Thymus (tissue), 11 donors: ENCODE measurements around the gene TBXAS1. TPM values are rescaled to one million over a fixed set of nuclear protein-coding genes. Genes with fewer than 3 reads are reported as not detected.
A peak's percentile ranks its signal among the peaks of the same experiment; 100 is the strongest.

Experiments used
- DNase-seq, 9 donors: peaks; one replicate each; pipeline ENCODE4 v3.0.0-alpha.2; 2013; ENCODE audit warnings: low spot score in 9 of 9, low read depth in 6 of 9, missing footprints in 1 of 9
- H3K27ac ChIP-seq, 2 donors: one replicate each; pipeline ENCODE4 v1.5.1; 2013; ENCODE audit warnings: control low read depth in 1 of 2, low read depth in 1 of 2, low read length in 1 of 2, mild to moderate bottlenecking in 1 of 2, moderate library complexity in 1 of 2
- H3K27me3 ChIP-seq, 2 donors: one replicate each; pipeline ENCODE4 v1.5.1; 2013; ENCODE audit warnings: low read length in 1 of 2; ENCODE audit not compliant: control insufficient read depth in 2 of 2, insufficient read depth in 1 of 2
- H3K36me3 ChIP-seq, 2 donors: one replicate each; pipeline ENCODE4 v1.5.1; 2013; ENCODE audit warnings: low read length in 1 of 2, mild to moderate bottlenecking in 1 of 2, moderate library complexity in 1 of 2; ENCODE audit not compliant: control insufficient read depth in 2 of 2, insufficient read depth in 2 of 2
- H3K4me1 ChIP-seq, 2 donors: one replicate each; pipeline ENCODE4 v1.5.1; 2013; ENCODE audit warnings: low read length in 2 of 2; ENCODE audit not compliant: control insufficient read depth in 2 of 2, insufficient read depth in 2 of 2
- H3K4me3 ChIP-seq, 2 donors: one replicate each; pipeline ENCODE4 v1.5.1; 2013; ENCODE audit warnings: low read length in 2 of 2, control low read depth in 1 of 2, mild to moderate bottlenecking in 1 of 2
- H3K9me3 ChIP-seq, 2 donors: one replicate each; pipeline ENCODE4 v1.5.1; 2013; ENCODE audit warnings: low read length in 1 of 2, mild to moderate bottlenecking in 1 of 2; ENCODE audit not compliant: control insufficient read depth in 2 of 2, insufficient read depth in 1 of 2
- WGBS: extraction: QIAGEN DNeasy Blood & Tissue Kit; methylation state at CpG from one replicate; pipeline ENCODE4 v1.1.7; 2013; 5-methylcytosine and 5-hydroxymethylcytosine counted together
- polyA plus RNA-seq: library from polyadenylated mRNA; stranded (reverse); fragments of 200-250 nt; gene quantifications from one replicate; pipeline ENCODE4 v1.2.3, GENCODE V29; 2013
- total RNA-seq: library from RNA; stranded (reverse); fragments of 120-200 nt; gene quantifications from one replicate; pipeline ENCODE4 v1.2.4, GENCODE V29; 2013
- donor health status: healthy.

TBXAS1 gene
- total and polyA plus RNA-seq, 2 donors: 15.3 to 16.3 TPM

DNA sequence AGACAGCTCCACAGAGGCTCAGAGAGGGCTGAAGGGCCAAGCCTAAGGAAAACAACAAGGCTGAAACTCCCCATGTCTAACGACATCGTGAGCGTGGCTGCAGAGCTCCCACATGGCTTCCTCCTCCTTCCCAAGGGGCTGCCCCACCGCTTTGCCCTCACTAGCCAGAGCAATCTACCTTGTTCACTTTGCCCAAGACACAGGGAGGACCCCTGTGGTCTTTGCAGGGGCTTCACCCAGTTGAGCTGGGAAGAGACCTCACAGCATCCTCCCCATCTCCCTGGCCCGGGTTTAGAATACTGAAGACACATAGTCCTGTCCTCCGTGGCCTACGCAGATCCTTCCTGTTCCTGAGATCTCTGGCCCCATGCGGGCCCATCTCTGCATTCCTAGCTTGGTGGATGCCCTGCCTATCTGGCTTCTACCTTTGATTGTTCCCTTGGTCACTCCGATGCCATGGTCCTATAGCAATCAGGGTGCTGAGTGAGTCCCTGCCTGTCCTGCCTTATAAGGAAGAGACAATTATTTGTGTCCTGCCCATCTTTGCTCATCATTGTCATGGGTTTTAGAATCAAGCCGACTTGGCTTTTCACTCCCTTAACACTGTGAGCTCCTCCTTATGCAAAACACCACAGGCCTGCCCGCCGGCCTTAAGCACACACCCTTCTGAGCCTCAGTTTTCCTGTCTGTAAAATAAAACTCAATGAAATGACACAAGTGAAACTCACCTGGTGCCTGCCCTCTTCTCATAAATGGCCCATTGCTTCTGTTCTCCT, 160.5 kb downstream of the TBXAS1 start:
- H3K4me1 ChIP-seq: peaks cover 4 to 11% of the 10 kb centered on the region in 2 donors
- H3K27ac ChIP-seq: no peak overlapping the region
- H3K9me3 ChIP-seq: peaks cover 0 to 6% of the 10 kb centered on the region in 2 donors
- no peak overlapping the region for H3K4me3 ChIP-seq
- DNase-seq: no peak
- no peaks in the 10 kb centered on the region for H3K36me3 ChIP-seq
- whole genome bisulfite sequencing: 96% methylated on average over 12 of the region's 12 CpGs
- H3K27me3 ChIP-seq: no peaks in the 10 kb centered on the region

- Histone ChIP-seq H3K4me1 (peaks cover 4 to 11% of the 10 kb centered on the region in 2 donors), H3K27me3 (no peaks in the 10 kb centered on the region), H3K4me3 (no peak overlapping the region), H3K27ac (no peak overlapping the region), H3K9me3 (peaks cover 0 to 6% of the 10 kb centered on the region in 2 donors), H3K36me3 (no peaks in the 10 kb centered on the region)
- DNase-seq: peak in 2 of 9 donors; percentile 18 to 22
- 76% methylated on average over 10 of the region's 10 CpGs for WGBS
Observed at GRCh38 chr7:139990142-139990535, 161.1 kb downstream of the TBXAS1 start.

DNA sequence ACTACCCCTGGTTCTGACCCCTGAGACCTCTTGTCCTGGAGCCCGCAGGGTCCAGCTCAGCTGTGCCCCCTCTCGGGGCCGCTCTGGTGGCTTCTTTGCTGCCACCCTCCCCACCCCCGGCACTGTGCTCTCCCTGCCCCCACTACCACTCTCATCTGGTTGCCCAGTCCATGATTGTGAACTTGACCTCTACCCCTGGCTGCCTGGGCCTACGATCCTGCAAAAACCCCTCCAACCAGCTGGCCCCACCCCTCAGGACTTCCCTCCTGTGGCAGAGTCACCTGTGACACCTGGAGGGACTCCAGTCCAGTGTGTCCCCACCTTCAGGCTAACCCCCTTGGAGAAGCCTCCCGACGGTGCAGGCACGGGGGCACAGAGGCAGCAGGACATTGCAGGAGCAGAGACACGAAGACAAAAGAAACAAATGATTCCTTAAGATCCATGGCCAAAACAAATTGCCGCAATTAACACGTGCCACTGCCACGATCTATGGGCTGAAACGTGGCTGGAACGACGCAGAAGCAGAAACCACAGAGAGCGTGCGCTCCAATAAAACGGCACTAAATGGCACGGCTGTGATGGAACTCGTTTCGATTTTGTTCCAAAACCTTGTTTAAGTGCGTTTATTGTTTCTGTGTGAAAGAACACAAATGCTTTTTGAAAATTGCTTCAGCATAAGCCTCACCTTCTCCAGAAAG, 161.7 kb downstream of the TBXAS1 start:
- no peak for DNase-seq
- peaks cover 4 to 11% of the 10 kb centered on the region in 2 donors for H3K4me1 ChIP-seq
- H3K4me3 ChIP-seq: no peak overlapping the region
- H3K36me3 ChIP-seq: no peaks in the 10 kb centered on the region
- H3K27ac ChIP-seq: no peak overlapping the region
- WGBS: 98% methylated on average over 22 of the region's 22 CpGs
- H3K9me3 ChIP-seq: peaks cover 0 to 3% of the 10 kb centered on the region in 2 donors
- H3K27me3 ChIP-seq: no peaks in the 10 kb centered on the region

GRCh38 chr7:139991269-139991666, 162.2 kb downstream of the TBXAS1 start:
- DNase-seq: no peak
- Histone ChIP-seq H3K27ac (no peak overlapping the region), H3K27me3 (no peaks in the 10 kb centered on the region), H3K4me1 (peaks cover 4 to 11% of the 10 kb centered on the region in 2 donors), H3K36me3 (no peaks in the 10 kb centered on the region), H3K4me3 (no peak overlapping the region), H3K9me3 (no peaks in the 10 kb centered on the region)
- WGBS: 96% methylated on average over 5 of the region's 5 CpGs

GRCh38 chr7:139991911-139992310, 162.8 kb downstream of the TBXAS1 start:
- no peak overlapping the region for H3K4me3 ChIP-seq
- no peak overlapping the region for H3K27ac ChIP-seq
- WGBS: 95% methylated on average over 6 of the region's 6 CpGs
- peaks cover 4 to 11% of the 10 kb centered on the region in 2 donors for H3K4me1 ChIP-seq
- H3K36me3 ChIP-seq: no peaks in the 10 kb centered on the region
- no peaks in the 10 kb centered on the region for H3K9me3 ChIP-seq
- no peak for DNase-seq
- no peaks in the 10 kb centered on the region for H3K27me3 ChIP-seq

GRCh38 chr7:139992353-139993044, 163.4 kb downstream of the TBXAS1 start:
- H3K27ac ChIP-seq: no peak overlapping the region

GRCh38 chr7:139993169-139993568, 164.1 kb downstream of the TBXAS1 start:
- Histone ChIP-seq H3K36me3 (no peaks in the 10 kb centered on the region), H3K27ac (no peak overlapping the region), H3K4me1 (peaks cover 4 to 11% of the 10 kb centered on the region in 2 donors), H3K27me3 (no peaks in the 10 kb centered on the region), H3K4me3 (no peak overlapping the region), H3K9me3 (no peaks in the 10 kb centered on the region)
- WGBS: 97% methylated on average over 8 of the region's 8 CpGs
- no peak for DNase-seq

More at GRCh38 chr7:139992353-139993044, 163.4 kb downstream of the TBXAS1 start:
- 89% methylated on average over 14 of the region's 14 CpGs for WGBS
- Histone ChIP-seq H3K9me3 (no peaks in the 10 kb centered on the region), H3K4me1 (peaks cover 4 to 11% of the 10 kb centered on the region in 2 donors), H3K4me3 (no peak overlapping the region), H3K27me3 (no peaks in the 10 kb centered on the region), H3K36me3 (no peaks in the 10 kb centered on the region)
- no peak for DNase-seq

- H3K4me3 ChIP-seq: no peak overlapping the region
- WGBS: over 99% methylated on average over 2 of the region's 2 CpGs
- no peaks in the 10 kb centered on the region for H3K27me3 ChIP-seq
- peaks cover 4 to 11% of the 10 kb centered on the region in 2 donors for H3K4me1 ChIP-seq
- no peaks in the 10 kb centered on the region for H3K36me3 ChIP-seq
- DNase-seq: no peak
- no peaks in the 10 kb centered on the region for H3K9me3 ChIP-seq
- no peak overlapping the region for H3K27ac ChIP-seq
Observed at GRCh38 chr7:139993592-139993991, 164.5 kb downstream of the TBXAS1 start.

DNA sequence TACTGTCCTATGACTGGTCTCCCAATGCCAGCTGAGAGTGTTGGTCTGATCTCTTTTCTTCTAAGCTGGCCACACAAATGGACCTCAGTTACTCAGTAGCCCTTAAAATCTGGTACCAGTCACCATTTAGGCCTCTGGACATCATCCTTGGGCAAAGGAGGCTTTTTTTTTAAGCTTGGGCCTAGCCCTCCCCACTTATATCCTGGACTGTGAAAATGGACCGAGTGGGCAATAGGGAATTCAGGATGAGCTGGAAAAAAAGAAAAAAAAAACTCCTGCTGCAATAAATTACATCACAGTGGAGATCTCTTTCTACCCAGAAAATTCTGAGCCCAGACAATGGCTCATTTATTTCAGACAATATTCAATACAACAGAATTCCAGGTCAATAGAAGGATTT, 165.3 kb downstream of the TBXAS1 start:
- no peak for DNase-seq
- WGBS: 97% methylated on average over 1 of the region's 1 CpG

More for the DNA sequence above, 165.3 kb downstream of the TBXAS1 start:
- peaks cover 4 to 11% of the 10 kb centered on the region in 2 donors for H3K4me1 ChIP-seq
- H3K27ac ChIP-seq: no peak overlapping the region
- no peak overlapping the region for H3K4me3 ChIP-seq
- no peaks in the 10 kb centered on the region for H3K36me3 ChIP-seq
- no peaks in the 10 kb centered on the region for H3K27me3 ChIP-seq
- no peaks in the 10 kb centered on the region for H3K9me3 ChIP-seq
